SK-N-SH (cell line): ENCODE data around the gene SLC4A2. TPM values are rescaled to one million over a fixed set of nuclear protein-coding genes. Genes with fewer than 3 reads are reported as not detected.

Experiments used
- CTCF ChIA-PET: fragments of 300-600, 350-600 bp; formaldehyde crosslinking; extraction: SDS; loops from one replicate; lab custom pipeline; 2021; lab: Yijun Ruan, JAX
- POLR2A ChIA-PET: fragments of 350-600 bp; sonication (Branson Sonifier 250); formaldehyde crosslinking; extraction: SDS; loops from one replicate; lab custom pipeline; 2020; ENCODE audit warnings: antibody characterized with exemption, inconsistent platforms; lab: Yijun Ruan, JAX
- DNase-seq: peaks from one replicate; pipeline ENCODE4 v3.0.0; 2012
- H2AFZ ChIP-seq: fragments of 200-600 bp; sonication (generic); 2 replicates; pipeline ENCODE4 v1.8.1; 2016; ENCODE audit warnings: antibody characterized with exemption, mild to moderate bottlenecking, low read depth
- H3F3A ChIP-seq: fragments of 200-600 bp; sonication (generic); replicated peaks from 2 replicates; pipeline ENCODE3; 2016; ENCODE audit warnings: antibody characterized with exemption, mild to moderate bottlenecking; ENCODE audit not compliant: insufficient read depth
- H3K27ac ChIP-seq, 2 experiments: fragments of 200-500 bp in 1 of 2; fragments of 200-600 bp in 1 of 2; sonication (Bioruptor generic) in 1 of 2; sonication (generic), shearing (Covaris generic) in 1 of 2; 2 replicates each; pipeline versions ENCODE4 v1.5.1 to v1.6.1; 2014 to 2016; ENCODE audit warnings: low read depth in 2 of 2, inconsistent platforms in 1 of 2, low read length in 1 of 2, mild to moderate bottlenecking in 1 of 2, mixed read lengths in 1 of 2
- H3K27me3 ChIP-seq: fragments of 200-600 bp; sonication (generic), shearing (Covaris generic); 2 replicates; pipeline ENCODE4 v1.6.1; 2016; ENCODE audit warnings: mixed run types; ENCODE audit not compliant: insufficient read depth
- H3K36me3 ChIP-seq, 2 experiments: fragments of 200-500 bp in 1 of 2; fragments of 200-600 bp in 1 of 2; sonication (Bioruptor generic) in 1 of 2; sonication (generic) in 1 of 2; replicated peaks in 1 of 2; 2 replicates each; pipeline versions ENCODE3 to v1.5.1; 2014 to 2016; ENCODE audit warnings: low read length in 1 of 2, mild to moderate bottlenecking in 1 of 2; ENCODE audit not compliant: insufficient read depth in 2 of 2, control insufficient read depth in 1 of 2
- H3K4me1 ChIP-seq, 2 experiments: fragments of 200-500 bp in 1 of 2; fragments of 200-600 bp in 1 of 2; sonication (Bioruptor generic) in 1 of 2; sonication (generic), shearing (Covaris generic) in 1 of 2; 2 replicates each; pipeline versions ENCODE4 v1.5.1 to v1.6.1; 2014 to 2016; ENCODE audit warnings: low read depth in 1 of 2, low read length in 1 of 2, mixed run types in 1 of 2; ENCODE audit not compliant: insufficient read depth in 2 of 2, control insufficient read depth in 1 of 2
- H3K4me2 ChIP-seq: fragments of 200-600 bp; sonication (generic), shearing (Covaris generic); 2 replicates; pipeline ENCODE4 v1.6.1; 2017; ENCODE audit warnings: mixed run types
- H3K4me3 ChIP-seq, 2 experiments: fragments of 200-500 bp in 1 of 2; fragments of 200-600 bp in 1 of 2; sonication (Bioruptor generic) in 1 of 2; sonication (generic), shearing (Covaris generic) in 1 of 2; 2 replicates each; pipeline versions ENCODE4 v1.5.1 to v1.8.1; 2014 to 2016; ENCODE audit warnings: low read depth in 2 of 2, inconsistent platforms in 1 of 2, low read length in 1 of 2, mild to moderate bottlenecking in 1 of 2, mixed read lengths in 1 of 2, moderate library complexity in 1 of 2
- H3K79me2 ChIP-seq: fragments of 200-600 bp; sonication (generic); 2 replicates; pipeline ENCODE4 v1.8.1; 2017; ENCODE audit warnings: mild to moderate bottlenecking; ENCODE audit not compliant: insufficient read depth
- H3K9ac ChIP-seq: fragments of 200-600 bp; sonication (generic); 2 replicates; pipeline ENCODE4 v1.6.1; 2017; ENCODE audit warnings: mixed run types
- H3K9me2 ChIP-seq: fragments of 200-600 bp; sonication (generic); 2 replicates; pipeline ENCODE4 v1.6.1; 2017; ENCODE audit warnings: mixed run types
- H3K9me3 ChIP-seq: fragments of 200-600 bp; sonication (generic); 2 replicates; pipeline ENCODE4 v1.6.1; 2017; ENCODE audit warnings: mixed run types, mild to moderate bottlenecking, moderate library complexity
- H4K20me1 ChIP-seq: fragments of 200-600 bp; sonication (generic); 2 replicates; pipeline ENCODE4 v1.6.1; 2017; ENCODE audit warnings: mild to moderate bottlenecking, mixed run types; ENCODE audit not compliant: insufficient read depth
- EP300 ChIP-seq, 2 experiments: IDR thresholded peaks; 2 replicates each; pipeline versions ENCODE4 v1.4.0 to v1.6.1; 2012; ENCODE audit warnings: borderline replicate concordance in 1 of 2, low read depth in 1 of 2, low read length in 1 of 2
- EZH2phosphoT487 ChIP-seq: fragments of 200-600 bp; sonication (generic); IDR thresholded peaks from 2 replicates; pipeline ENCODE4 v1.6.1; 2017; ENCODE audit warnings: low read depth, mixed run types, mild to moderate bottlenecking, antibody characterized with exemption, moderate library complexity, borderline replicate concordance
- FOSL2 ChIP-seq: IDR thresholded peaks from 2 replicates; pipeline ENCODE4 v1.4.0; 2012; ENCODE audit warnings: low read depth, mild to moderate bottlenecking, moderate library complexity, borderline replicate concordance
- GABPA ChIP-seq: IDR thresholded peaks from 2 replicates; pipeline ENCODE4 v1.4.0; 2012; ENCODE audit warnings: low read depth, mild to moderate bottlenecking
- GATA2 ChIP-seq: sonication (generic); formaldehyde crosslinking; IDR thresholded peaks from 2 replicates; pipeline ENCODE4 v1.5.0; 2020; ENCODE audit warnings: mild to moderate bottlenecking, missing genetic modification reagents
- NRF1 ChIP-seq: IDR thresholded peaks from 2 replicates; pipeline ENCODE4 v1.6.1; 2012; ENCODE audit warnings: low read depth, mild to moderate bottlenecking, low read length
- POLR2AphosphoS5 ChIP-seq: IDR thresholded peaks from 2 replicates; pipeline ENCODE4 v1.6.1; 2012; ENCODE audit warnings: low read depth, low read length
- RAD21 ChIP-seq: IDR thresholded peaks from 2 replicates; pipeline ENCODE4 v1.6.1; 2012; ENCODE audit warnings: mild to moderate bottlenecking, low read length
- RXRA ChIP-seq: IDR thresholded peaks from 2 replicates; pipeline ENCODE4 v1.4.0; 2012; ENCODE audit warnings: low read depth, mild to moderate bottlenecking, borderline replicate concordance
- SIN3A ChIP-seq: IDR thresholded peaks from 2 replicates; pipeline ENCODE4 v1.6.1; 2012; ENCODE audit warnings: low read depth, mild to moderate bottlenecking, low read length, moderate library complexity, borderline replicate concordance
- SMC3 ChIP-seq: IDR thresholded peaks from 2 replicates; pipeline ENCODE4 v1.6.1; 2012; ENCODE audit warnings: low read depth, low read length, improper control_type of control experiment
- YY1 ChIP-seq: IDR thresholded peaks from 2 replicates; pipeline ENCODE4 v1.4.0; 2012; ENCODE audit warnings: low read depth, mild to moderate bottlenecking
- WGBS: methylation state at CpG from one replicate; pipeline ENCODE4 v1.1.6; 2017; ENCODE audit warnings: low lambda C conversion rate; 5-methylcytosine and 5-hydroxymethylcytosine counted together
- polyA plus RNA-seq, 3 experiments: library from polyadenylated mRNA; depleted of rRNA; stranded (reverse); fragments of >200 nt; gene quantifications; 2 replicates each; pipeline ENCODE4 v1.2.3, GENCODE V29; 2012
- TF ChIP-seq, protein P1 (sequence below): IDR thresholded peaks from 2 replicates; pipeline ENCODE4 v1.4.0; 2012; ENCODE audit warnings: low read depth, borderline replicate concordance
- TF ChIP-seq, protein P2 (sequence below): fragments of 150-350 bp; IDR thresholded peaks from 2 replicates; pipeline ENCODE4 v1.6.1; 2016; ENCODE audit warnings: mild to moderate bottlenecking, low read depth, low read length
- TF ChIP-seq, protein P3 (sequence below): IDR thresholded peaks from 2 replicates; pipeline ENCODE4 v1.4.0; 2012; ENCODE audit warnings: low read depth, borderline replicate concordance
- TF ChIP-seq, protein P4 (sequence below): IDR thresholded peaks from 2 replicates; pipeline ENCODE4 v1.6.1; 2012; ENCODE audit warnings: mild to moderate bottlenecking, low read depth, low read length, moderate library complexity

SLC4A2 gene
- polyA plus RNA-seq, 1 of the 3 experiments (the other 2 are of a cell fraction) = 167 TPM

DNA sequence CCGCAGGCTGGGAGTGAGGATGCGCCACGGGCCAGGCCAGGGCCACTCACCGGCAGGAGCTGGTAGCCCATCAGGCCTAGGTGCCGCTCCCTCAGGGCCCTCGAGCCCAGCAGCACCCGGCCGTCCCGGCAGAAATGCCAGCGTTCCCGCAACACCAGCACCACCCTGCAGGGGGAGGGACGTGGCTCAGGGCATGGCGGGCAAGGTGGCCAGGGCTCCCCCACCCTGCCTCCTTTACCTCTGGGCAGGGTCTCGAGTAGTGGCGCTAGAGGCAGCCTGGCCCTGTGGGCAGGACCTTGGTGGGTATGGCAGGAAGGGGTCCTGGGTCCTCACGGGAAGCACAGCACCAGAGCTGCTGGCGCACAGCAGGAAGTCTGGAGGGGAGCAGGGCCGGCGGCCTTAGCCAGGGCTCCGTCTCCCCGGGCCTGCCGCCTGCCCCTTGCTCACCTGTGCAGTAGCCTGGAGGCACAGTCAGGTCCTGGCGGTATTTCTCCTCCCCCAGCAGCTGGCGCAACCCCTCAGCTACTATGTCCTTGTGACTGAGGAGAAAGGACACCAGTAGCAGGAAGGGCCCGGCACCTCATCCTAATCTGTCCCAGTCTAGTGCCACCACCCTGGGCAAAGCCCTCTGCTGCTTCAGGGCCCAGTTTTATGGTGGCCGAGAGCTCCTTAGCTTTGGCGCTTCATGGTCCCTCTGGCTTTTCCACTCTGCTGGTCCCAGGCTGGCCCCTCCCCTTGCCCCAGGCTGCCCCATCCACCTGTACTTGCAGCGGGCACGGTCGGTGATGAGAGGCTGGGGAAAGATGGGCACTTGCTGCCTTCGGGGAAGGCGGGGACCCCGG is 17.7 kb downstream of the SLC4A2 start (continued):
- TF ChIP-seq GATA2 (no peak), FOSL2 (no peak), RXRA (no peak), EP300 (IDR thresholded peaks at IDR 0.05; ENCODE audit: borderline replicate concordance in 1 of 2, low read depth in 1 of 2, low read length in 1 of 2) (no peak)
- TF ChIP-seq, protein P1, sequence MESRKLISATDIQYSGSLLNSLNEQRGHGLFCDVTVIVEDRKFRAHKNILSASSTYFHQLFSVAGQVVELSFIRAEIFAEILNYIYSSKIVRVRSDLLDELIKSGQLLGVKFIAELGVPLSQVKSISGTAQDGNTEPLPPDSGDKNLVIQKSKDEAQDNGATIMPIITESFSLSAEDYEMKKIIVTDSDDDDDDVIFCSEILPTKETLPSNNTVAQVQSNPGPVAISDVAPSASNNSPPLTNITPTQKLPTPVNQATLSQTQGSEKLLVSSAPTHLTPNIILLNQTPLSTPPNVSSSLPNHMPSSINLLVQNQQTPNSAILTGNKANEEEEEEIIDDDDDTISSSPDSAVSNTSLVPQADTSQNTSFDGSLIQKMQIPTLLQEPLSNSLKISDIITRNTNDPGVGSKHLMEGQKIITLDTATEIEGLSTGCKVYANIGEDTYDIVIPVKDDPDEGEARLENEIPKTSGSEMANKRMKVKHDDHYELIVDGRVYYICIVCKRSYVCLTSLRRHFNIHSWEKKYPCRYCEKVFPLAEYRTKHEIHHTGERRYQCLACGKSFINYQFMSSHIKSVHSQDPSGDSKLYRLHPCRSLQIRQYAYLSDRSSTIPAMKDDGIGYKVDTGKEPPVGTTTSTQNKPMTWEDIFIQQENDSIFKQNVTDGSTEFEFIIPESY = no peak
- TF ChIP-seq, protein P2, sequence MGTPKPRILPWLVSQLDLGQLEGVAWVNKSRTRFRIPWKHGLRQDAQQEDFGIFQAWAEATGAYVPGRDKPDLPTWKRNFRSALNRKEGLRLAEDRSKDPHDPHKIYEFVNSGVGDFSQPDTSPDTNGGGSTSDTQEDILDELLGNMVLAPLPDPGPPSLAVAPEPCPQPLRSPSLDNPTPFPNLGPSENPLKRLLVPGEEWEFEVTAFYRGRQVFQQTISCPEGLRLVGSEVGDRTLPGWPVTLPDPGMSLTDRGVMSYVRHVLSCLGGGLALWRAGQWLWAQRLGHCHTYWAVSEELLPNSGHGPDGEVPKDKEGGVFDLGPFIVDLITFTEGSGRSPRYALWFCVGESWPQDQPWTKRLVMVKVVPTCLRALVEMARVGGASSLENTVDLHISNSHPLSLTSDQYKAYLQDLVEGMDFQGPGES = no peak

DNA sequence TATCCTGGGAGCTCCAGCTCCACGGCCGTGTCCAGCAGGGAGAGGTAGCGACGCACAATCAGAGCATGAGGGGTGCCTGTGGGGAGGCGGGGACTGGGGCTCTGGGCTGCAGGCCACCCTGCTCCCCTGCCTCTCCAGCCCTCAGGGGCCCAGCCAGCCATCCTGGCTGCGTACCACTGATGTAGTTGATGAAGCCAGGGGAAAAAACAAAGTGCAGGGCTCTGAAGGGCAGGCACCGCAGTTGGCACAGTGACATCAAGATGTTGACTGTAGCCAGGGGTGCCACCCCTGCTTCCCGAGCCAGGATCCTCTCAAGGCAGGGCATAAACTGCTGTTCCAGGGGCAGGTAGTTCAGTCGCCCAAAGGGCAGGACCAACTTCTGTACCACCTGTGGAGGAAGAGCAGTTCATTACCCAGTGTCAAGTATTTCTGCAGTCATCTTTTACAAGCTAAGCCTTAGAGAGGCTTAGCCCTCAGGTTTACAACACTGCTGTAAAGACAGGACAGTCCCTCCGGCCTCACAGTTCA is 18.4 kb downstream of the SLC4A2 start:
- peak overlapping the region in 1 of 2 experiments; percentile 8; a peak in 1 of 4 replicates for H3K27ac ChIP-seq
- POLR2A ChIA-PET = interaction anchor here (1.1 kb wide), 1 partner anchor 9 kb away, joined by 3 read pairs; no protein-coding TSS in a partner anchor
- peaks cover 25 to 70% of the 10 kb centered on the region in 2 experiments for H3K36me3 ChIP-seq
- no peak for TF ChIP-seq NRF1
- no peak for TF ChIP-seq EZH2phosphoT487
- TF ChIP-seq GABPA = no peak
- no peak for TF ChIP-seq SIN3A
- TF ChIP-seq, protein P2 = no peak
- no peak for TF ChIP-seq EP300 (IDR thresholded peaks at IDR 0.05; ENCODE audit: borderline replicate concordance in 1 of 2, low read depth in 1 of 2, low read length in 1 of 2)
- TF ChIP-seq, protein P3, sequence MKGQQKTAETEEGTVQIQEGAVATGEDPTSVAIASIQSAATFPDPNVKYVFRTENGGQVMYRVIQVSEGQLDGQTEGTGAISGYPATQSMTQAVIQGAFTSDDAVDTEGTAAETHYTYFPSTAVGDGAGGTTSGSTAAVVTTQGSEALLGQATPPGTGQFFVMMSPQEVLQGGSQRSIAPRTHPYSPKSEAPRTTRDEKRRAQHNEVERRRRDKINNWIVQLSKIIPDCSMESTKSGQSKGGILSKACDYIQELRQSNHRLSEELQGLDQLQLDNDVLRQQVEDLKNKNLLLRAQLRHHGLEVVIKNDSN = no peak
- TF ChIP-seq, protein P1 = no peak
- TF ChIP-seq, protein P4, sequence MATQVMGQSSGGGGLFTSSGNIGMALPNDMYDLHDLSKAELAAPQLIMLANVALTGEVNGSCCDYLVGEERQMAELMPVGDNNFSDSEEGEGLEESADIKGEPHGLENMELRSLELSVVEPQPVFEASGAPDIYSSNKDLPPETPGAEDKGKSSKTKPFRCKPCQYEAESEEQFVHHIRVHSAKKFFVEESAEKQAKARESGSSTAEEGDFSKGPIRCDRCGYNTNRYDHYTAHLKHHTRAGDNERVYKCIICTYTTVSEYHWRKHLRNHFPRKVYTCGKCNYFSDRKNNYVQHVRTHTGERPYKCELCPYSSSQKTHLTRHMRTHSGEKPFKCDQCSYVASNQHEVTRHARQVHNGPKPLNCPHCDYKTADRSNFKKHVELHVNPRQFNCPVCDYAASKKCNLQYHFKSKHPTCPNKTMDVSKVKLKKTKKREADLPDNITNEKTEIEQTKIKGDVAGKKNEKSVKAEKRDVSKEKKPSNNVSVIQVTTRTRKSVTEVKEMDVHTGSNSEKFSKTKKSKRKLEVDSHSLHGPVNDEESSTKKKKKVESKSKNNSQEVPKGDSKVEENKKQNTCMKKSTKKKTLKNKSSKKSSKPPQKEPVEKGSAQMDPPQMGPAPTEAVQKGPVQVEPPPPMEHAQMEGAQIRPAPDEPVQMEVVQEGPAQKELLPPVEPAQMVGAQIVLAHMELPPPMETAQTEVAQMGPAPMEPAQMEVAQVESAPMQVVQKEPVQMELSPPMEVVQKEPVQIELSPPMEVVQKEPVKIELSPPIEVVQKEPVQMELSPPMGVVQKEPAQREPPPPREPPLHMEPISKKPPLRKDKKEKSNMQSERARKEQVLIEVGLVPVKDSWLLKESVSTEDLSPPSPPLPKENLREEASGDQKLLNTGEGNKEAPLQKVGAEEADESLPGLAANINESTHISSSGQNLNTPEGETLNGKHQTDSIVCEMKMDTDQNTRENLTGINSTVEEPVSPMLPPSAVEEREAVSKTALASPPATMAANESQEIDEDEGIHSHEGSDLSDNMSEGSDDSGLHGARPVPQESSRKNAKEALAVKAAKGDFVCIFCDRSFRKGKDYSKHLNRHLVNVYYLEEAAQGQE = no peak
- no peak for TF ChIP-seq SMC3
- TF ChIP-seq YY1 = no peak
- TF ChIP-seq RAD21 = no peak
- no peak for TF ChIP-seq POLR2AphosphoS5

More for the DNA sequence above, 18.4 kb downstream of the SLC4A2 start:
- no peak overlapping the region for H2AFZ ChIP-seq
- no peak overlapping the region for H3K4me2 ChIP-seq
- CTCF ChIA-PET = interaction anchor here (1.1 to 21.3 kb wide), 9 partner anchors 9 to 656 kb away, joined by 3 to 474 read pairs (median 9); partner anchors contain the start of genes ABCB8, CDK5 and SLC4A2
- WGBS = 88% methylated on average over 10 of the region's 10 CpGs
- H3K4me1 ChIP-seq = peaks cover 25 to 35% of the 10 kb centered on the region in 2 experiments
- peaks cover 44% of the 10 kb centered on the region for H3K79me2 ChIP-seq
- no peak overlapping the region for H3K9ac ChIP-seq
- no peak for DNase-seq
- H3K27me3 ChIP-seq = no peaks in the 10 kb centered on the region
- no peak overlapping the region for H3K4me3 ChIP-seq
- H3F3A ChIP-seq = peaks cover 36% of the 10 kb centered on the region
- H3K9me2 ChIP-seq = no peaks in the 10 kb centered on the region
- H4K20me1 ChIP-seq = no peaks in the 10 kb centered on the region; the same call in 1 of the 2 replicates
- no peaks in the 10 kb centered on the region for H3K9me3 ChIP-seq
